ENCODE measurements around the gene TTF2. TPM values are rescaled to one million over a fixed set of nuclear protein-coding genes. Genes with fewer than 3 reads are reported as not detected.

The TTF2 gene
- total RNA-seq, 1 donor from 2014 or later, result 40.6 TPM

- H3K4me3 Mint-ChIP-seq, result no peak overlapping the region
- DNase-seq (ENCODE audit: low spot score in 2 of 2, unreplicated experiment in 2 of 2), result no peak
- H3K9me3 Mint-ChIP-seq, result no peaks in the 10 kb centered on the region
- H3K27me3 Mint-ChIP-seq (ENCODE audit: low read depth), result no peaks in the 10 kb centered on the region
- H3K36me3 Mint-ChIP-seq, result peaks cover 32% of the 10 kb centered on the region
- no peaks in the 10 kb centered on the region for H3K4me1 Mint-ChIP-seq
- no peak overlapping the region for H3K27ac Mint-ChIP-seq
- TF ChIP-seq CTCF (IDR thresholded peaks at IDR 0.05; ENCODE audit: unreplicated experiment), result no peak
These were observed 16.5 kb downstream of the TTF2 start for GRCh38 chr1:117076648-117077047.

- no peak for TF ChIP-seq CTCF (IDR thresholded peaks at IDR 0.05; ENCODE audit: unreplicated experiment)
- Mint-ChIP-seq H3K9me3 (no peaks in the 10 kb centered on the region), H3K27me3 (ENCODE audit: low read depth) (no peaks in the 10 kb centered on the region), H3K36me3 (peaks cover 35% of the 10 kb centered on the region), H3K4me3 (no peak overlapping the region), H3K27ac (no peak overlapping the region), H3K4me1 (no peaks in the 10 kb centered on the region)
- DNase-seq (ENCODE audit: low spot score in 2 of 2, unreplicated experiment in 2 of 2), result no peak
These were observed 17.1 kb downstream of the TTF2 start for GRCh38 chr1:117077267-117077666.

- no peak overlapping the region for H3K4me3 Mint-ChIP-seq
- no peak for DNase-seq (ENCODE audit: low spot score in 2 of 2, unreplicated experiment in 2 of 2)
- no peaks in the 10 kb centered on the region for H3K27me3 Mint-ChIP-seq (ENCODE audit: low read depth)
- H3K27ac Mint-ChIP-seq, result no peak overlapping the region
- no peaks in the 10 kb centered on the region for H3K9me3 Mint-ChIP-seq
- H3K36me3 Mint-ChIP-seq, result peaks cover 41% of the 10 kb centered on the region
- H3K4me1 Mint-ChIP-seq, result no peaks in the 10 kb centered on the region
- TF ChIP-seq CTCF (IDR thresholded peaks at IDR 0.05; ENCODE audit: unreplicated experiment), result no peak
These were observed 19.6 kb downstream of the TTF2 start for GRCh38 chr1:117079737-117080136.

GRCh38 chr1:117084231-117084630 is 24.1 kb downstream of the TTF2 start:
- peaks cover 26% of the 10 kb centered on the region for H3K36me3 Mint-ChIP-seq
- no peaks in the 10 kb centered on the region for H3K9me3 Mint-ChIP-seq
- no peak for TF ChIP-seq CTCF (IDR thresholded peaks at IDR 0.05; ENCODE audit: unreplicated experiment)
- DNase-seq (ENCODE audit: low spot score in 2 of 2, unreplicated experiment in 2 of 2), result no peak
- H3K27ac Mint-ChIP-seq, result no peak overlapping the region
- no peaks in the 10 kb centered on the region for H3K4me1 Mint-ChIP-seq
- no peaks in the 10 kb centered on the region for H3K27me3 Mint-ChIP-seq (ENCODE audit: low read depth)
- no peak overlapping the region for H3K4me3 Mint-ChIP-seq

- peaks cover 8% of the 10 kb centered on the region for H3K4me1 Mint-ChIP-seq
- TF ChIP-seq CTCF (IDR thresholded peaks at IDR 0.05; ENCODE audit: unreplicated experiment), result no peak
- H3K9me3 Mint-ChIP-seq, result no peaks in the 10 kb centered on the region
- no peaks in the 10 kb centered on the region for H3K27me3 Mint-ChIP-seq (ENCODE audit: low read depth)
- H3K27ac Mint-ChIP-seq, result no peak overlapping the region
- no peak for DNase-seq (ENCODE audit: low spot score in 2 of 2, unreplicated experiment in 2 of 2)
- peaks cover 28% of the 10 kb centered on the region for H3K36me3 Mint-ChIP-seq
- no peak overlapping the region for H3K4me3 Mint-ChIP-seq
These were observed 27.6 kb downstream of the TTF2 start for GRCh38 chr1:117087686-117088085.

- Mint-ChIP-seq H3K9me3 (no peaks in the 10 kb centered on the region), H3K27ac (no peak overlapping the region), H3K36me3 (peaks cover 25% of the 10 kb centered on the region), H3K27me3 (ENCODE audit: low read depth) (no peaks in the 10 kb centered on the region), H3K4me3 (no peak overlapping the region), H3K4me1 (peaks cover 31% of the 10 kb centered on the region)
- no peak for TF ChIP-seq CTCF (IDR thresholded peaks at IDR 0.05; ENCODE audit: unreplicated experiment)
- DNase-seq (ENCODE audit: low spot score in 2 of 2, unreplicated experiment in 2 of 2), result no peak
These were observed 29.9 kb downstream of the TTF2 start for GRCh38 chr1:117089996-117090395.
